H9 (cell line): ENCODE data around the gene LIPC. TPM values are rescaled to one million over a fixed set of nuclear protein-coding genes. Genes with fewer than 3 reads are reported as not detected.

Experiments used
- DNase-seq: peaks from one replicate; pipeline ENCODE4 v3.0.0-alpha.2; 2017
- H2AFZ ChIP-seq: one replicate; pipeline ENCODE4 v1.6.1; 2013; ENCODE audit warnings: mild to moderate bottlenecking, low read length, control low read depth, moderate library complexity
- H2AK5ac ChIP-seq: 2 replicates; pipeline ENCODE4 v1.6.1; 2013; ENCODE audit warnings: low read length, control low read depth, mixed read lengths; ENCODE audit not compliant: insufficient read length
- H2BK120ac ChIP-seq: one replicate; pipeline ENCODE4 v1.6.1; 2013; ENCODE audit warnings: low read depth, mild to moderate bottlenecking, low read length, control low read depth, inconsistent platforms; ENCODE audit not compliant: poor library complexity, severe bottlenecking
- H2BK12ac ChIP-seq: 2 replicates; pipeline ENCODE4 v1.6.1; 2013; ENCODE audit warnings: low read length, control low read depth, mixed read lengths, low read depth; ENCODE audit not compliant: insufficient read length
- H2BK15ac ChIP-seq: 2 replicates; pipeline ENCODE4 v1.6.1; 2013; ENCODE audit warnings: low read depth, low read length, control low read depth
- H2BK20ac ChIP-seq: one replicate; pipeline ENCODE4 v1.6.1; 2013; ENCODE audit warnings: low read depth, mild to moderate bottlenecking, low read length, control low read depth, inconsistent platforms; ENCODE audit not compliant: poor library complexity, severe bottlenecking
- H2BK5ac ChIP-seq: 2 replicates; pipeline ENCODE4 v1.6.1; 2013; ENCODE audit warnings: low read length, control low read depth, mixed read lengths; ENCODE audit not compliant: insufficient read length
- H3K14ac ChIP-seq: 2 replicates; pipeline ENCODE4 v1.6.1; 2013; ENCODE audit warnings: low read length, control low read depth; ENCODE audit not compliant: insufficient read depth
- H3K18ac ChIP-seq: 2 replicates; pipeline ENCODE4 v1.6.1; 2013; ENCODE audit warnings: low read depth, mild to moderate bottlenecking, mixed read lengths, low read length, control low read depth; ENCODE audit not compliant: insufficient read length
- H3K23ac ChIP-seq: 2 replicates; pipeline ENCODE4 v1.6.1; 2013; ENCODE audit warnings: low read length, control low read depth, mixed read lengths, low read depth; ENCODE audit not compliant: insufficient read length
- H3K23me2 ChIP-seq: 2 replicates; pipeline ENCODE4 v1.6.1; 2013; ENCODE audit warnings: low read depth, mild to moderate bottlenecking, mixed read lengths, low read length, control low read depth; ENCODE audit not compliant: insufficient read length, poor library complexity, severe bottlenecking
- H3K27ac ChIP-seq: 2 replicates; pipeline ENCODE4 v1.5.1; 2013; ENCODE audit warnings: low read length, control low read depth, mixed read lengths, low read depth; ENCODE audit not compliant: insufficient read length
- H3K27me3 ChIP-seq: 2 replicates; pipeline ENCODE4 v1.6.1; 2013; ENCODE audit warnings: low read length, control low read depth, inconsistent platforms; ENCODE audit not compliant: insufficient read depth
- H3K4ac ChIP-seq: 2 replicates; pipeline ENCODE4 v1.6.1; 2013; ENCODE audit warnings: low read depth, mild to moderate bottlenecking, control low read depth, inconsistent platforms, low read length, moderate library complexity
- H3K4me1 ChIP-seq: 2 replicates; pipeline ENCODE4 v1.6.1; 2013; ENCODE audit warnings: low read length, control low read depth, inconsistent platforms; ENCODE audit not compliant: insufficient read depth
- H3K4me2 ChIP-seq: 2 replicates; pipeline ENCODE4 v1.6.1; 2013; ENCODE audit warnings: low read length, control low read depth, mixed read lengths; ENCODE audit not compliant: insufficient read length, insufficient read depth
- H3K56ac ChIP-seq: 2 replicates; pipeline ENCODE4 v1.6.1; 2013; ENCODE audit warnings: low read depth, mild to moderate bottlenecking, mixed read lengths, low read length, control low read depth; ENCODE audit not compliant: insufficient read length
- H3K79me1 ChIP-seq: 2 replicates; pipeline ENCODE4 v1.6.1; 2013; ENCODE audit warnings: low read depth, mild to moderate bottlenecking, moderate library complexity, low read length, control low read depth, inconsistent platforms; ENCODE audit not compliant: insufficient read depth, poor library complexity, severe bottlenecking
- H3K79me2 ChIP-seq: 2 replicates; pipeline ENCODE4 v1.6.1; 2013; ENCODE audit warnings: low read length, control low read depth, inconsistent platforms; ENCODE audit not compliant: insufficient read depth
- H3K9ac ChIP-seq: 2 replicates; pipeline ENCODE4 v1.6.1; 2013; ENCODE audit warnings: low read length, control low read depth, mixed read lengths; ENCODE audit not compliant: insufficient read length; ENCODE audit errors: extremely low read depth
- H3K9me3 ChIP-seq: one replicate; pipeline ENCODE4 v1.6.1; 2013; ENCODE audit warnings: low read depth, low read length, inconsistent platforms; ENCODE audit not compliant: control insufficient read depth
- H3T11ph ChIP-seq: one replicate; pipeline ENCODE4 v1.6.1; 2013; ENCODE audit warnings: mild to moderate bottlenecking, low read length, control low read depth, inconsistent platforms
- H4K20me1 ChIP-seq: one replicate; pipeline ENCODE4 v1.6.1; 2013; ENCODE audit not compliant: control insufficient read depth, insufficient read length, insufficient read depth
- H4K5ac ChIP-seq: 2 replicates; pipeline ENCODE4 v1.6.1; 2013; ENCODE audit warnings: low read depth, mild to moderate bottlenecking, mixed read lengths, low read length, control low read depth; ENCODE audit not compliant: insufficient read length
- H4K8ac ChIP-seq: replicated peaks from 2 replicates; pipeline ENCODE4 v1.6.1; 2013; ENCODE audit warnings: low read length, control low read depth, mixed read lengths, low read depth; ENCODE audit not compliant: insufficient read length
- H4K91ac ChIP-seq: 2 replicates; pipeline ENCODE4 v1.6.1; 2013; ENCODE audit warnings: low read depth, mild to moderate bottlenecking, moderate library complexity, mixed read lengths, low read length, control low read depth; ENCODE audit not compliant: insufficient read length
- H3K27ac Mint-ChIP-seq, 3 experiments: 2 replicates in 2 of 3; 3 replicates in 1 of 3; pipeline ENCODE4 v1.8.0; 2020 to 2021; ENCODE audit warnings: mixed read lengths in 3 of 3, mild to moderate bottlenecking in 1 of 3, moderate library complexity in 1 of 3
- H3K27me3 Mint-ChIP-seq: 2 replicates; pipeline ENCODE4 v1.8.0; 2021; ENCODE audit warnings: low read depth, mild to moderate bottlenecking, moderate library complexity, mixed read lengths
- H3K36me3 Mint-ChIP-seq, 3 experiments: 2 replicates in 2 of 3; 3 replicates in 1 of 3; pipeline ENCODE4 v1.8.0; 2020 to 2021; ENCODE audit warnings: low read depth in 3 of 3, mixed read lengths in 3 of 3; ENCODE audit not compliant: insufficient read depth in 1 of 3
- H3K4me1 Mint-ChIP-seq, 2 experiments: 2 replicates each; pipeline ENCODE4 v1.8.0; 2020; ENCODE audit warnings: mixed read lengths in 2 of 2
- H3K4me3 Mint-ChIP-seq, 2 experiments: 2 replicates in 1 of 2; 3 replicates in 1 of 2; pipeline ENCODE4 v1.8.0; 2020 to 2021; ENCODE audit warnings: mild to moderate bottlenecking in 2 of 2, mixed read lengths in 2 of 2, moderate library complexity in 1 of 2
- H3K9me3 Mint-ChIP-seq, 2 experiments: 2 replicates in 1 of 2; 3 replicates in 1 of 2; pipeline ENCODE4 v1.8.0; 2020; ENCODE audit warnings: mild to moderate bottlenecking in 2 of 2, mixed read lengths in 2 of 2, moderate library complexity in 1 of 2
- WGBS: extraction: QIAGEN DNeasy Blood & Tissue Kit; methylation state at CpG from one replicate; pipeline ENCODE4 v1.1.7; 2013; ENCODE audit warnings: missing lambda C conversion rate, low lambda C conversion rate, mixed read lengths; ENCODE audit not compliant: insufficient read length; ENCODE audit errors: extremely low coverage; 5-methylcytosine and 5-hydroxymethylcytosine counted together
- total RNA-seq: library from RNA; stranded (reverse); gene quantifications from 2 replicates; pipeline ENCODE4 v1.2.1, GENCODE V29; 2021
- TF ChIP-seq, protein P1 (sequence below): fragments of 200-600 bp; sonication (generic); conservative IDR thresholded peaks from 3 replicates; pipeline ENCODE4 v1.8.0; 2021; ENCODE audit warnings: antibody characterized with exemption, mild to moderate bottlenecking

LIPC gene
- total RNA-seq, 1 experiment from 2014 or later, result not detected

DNA sequence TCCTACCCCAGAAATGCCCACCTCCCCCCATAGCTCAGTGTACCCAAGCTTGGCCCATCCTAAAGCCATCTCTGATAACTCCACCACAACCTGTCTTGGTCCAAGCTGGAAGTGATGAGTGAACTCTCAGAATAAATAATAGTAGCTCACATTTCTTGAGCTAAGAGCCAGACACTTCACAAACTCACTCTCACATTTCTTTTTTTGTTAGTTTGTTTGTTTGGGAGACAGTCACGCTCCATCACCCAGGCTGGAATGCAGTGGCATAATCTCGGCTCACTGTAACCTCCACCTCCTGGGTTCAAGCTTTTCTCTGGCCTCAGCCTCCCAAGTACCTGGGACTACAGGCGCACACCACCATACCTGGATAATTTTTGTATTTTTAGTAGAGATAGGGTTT is 46.2 kb downstream of the LIPC start:
- H3K9me3 ChIP-seq, result no peaks in the 10 kb centered on the region
- no peak overlapping the region for H3K18ac ChIP-seq
- H2AFZ ChIP-seq, result no peak overlapping the region
- TF ChIP-seq, protein P1, sequence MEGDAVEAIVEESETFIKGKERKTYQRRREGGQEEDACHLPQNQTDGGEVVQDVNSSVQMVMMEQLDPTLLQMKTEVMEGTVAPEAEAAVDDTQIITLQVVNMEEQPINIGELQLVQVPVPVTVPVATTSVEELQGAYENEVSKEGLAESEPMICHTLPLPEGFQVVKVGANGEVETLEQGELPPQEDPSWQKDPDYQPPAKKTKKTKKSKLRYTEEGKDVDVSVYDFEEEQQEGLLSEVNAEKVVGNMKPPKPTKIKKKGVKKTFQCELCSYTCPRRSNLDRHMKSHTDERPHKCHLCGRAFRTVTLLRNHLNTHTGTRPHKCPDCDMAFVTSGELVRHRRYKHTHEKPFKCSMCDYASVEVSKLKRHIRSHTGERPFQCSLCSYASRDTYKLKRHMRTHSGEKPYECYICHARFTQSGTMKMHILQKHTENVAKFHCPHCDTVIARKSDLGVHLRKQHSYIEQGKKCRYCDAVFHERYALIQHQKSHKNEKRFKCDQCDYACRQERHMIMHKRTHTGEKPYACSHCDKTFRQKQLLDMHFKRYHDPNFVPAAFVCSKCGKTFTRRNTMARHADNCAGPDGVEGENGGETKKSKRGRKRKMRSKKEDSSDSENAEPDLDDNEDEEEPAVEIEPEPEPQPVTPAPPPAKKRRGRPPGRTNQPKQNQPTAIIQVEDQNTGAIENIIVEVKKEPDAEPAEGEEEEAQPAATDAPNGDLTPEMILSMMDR, result no peak
- Mint-ChIP-seq H3K36me3 (no peaks in the 10 kb centered on the region), H3K4me1 (peaks cover 4 to 8% of the 10 kb centered on the region in 2 experiments), H3K27me3 (no peaks in the 10 kb centered on the region; the same call in 1 of the 2 replicates), H3K9me3 (no peaks in the 10 kb centered on the region; a peak in 1 of 5 replicates), H3K4me3 (no peak overlapping the region), H3K27ac (peak overlapping the region in 1 of 3 experiments; percentile 80; a peak in 1 of 7 replicates)
- H4K8ac ChIP-seq, result no peak overlapping the region
- H2BK20ac ChIP-seq, result no peak overlapping the region
- H3K27ac ChIP-seq, result no peak overlapping the region
- no peak overlapping the region for H3K9ac ChIP-seq
- H3K23me2 ChIP-seq, result no peaks in the 10 kb centered on the region
- H3K56ac ChIP-seq, result no peak overlapping the region
- no CpG with 5 or more reads among the region's 3 CpGs for WGBS
- no peak overlapping the region for H3K14ac ChIP-seq
- no peak overlapping the region for H2BK120ac ChIP-seq
- H3K79me1 ChIP-seq, result no peaks in the 10 kb centered on the region
- H2AK5ac ChIP-seq, result no peak overlapping the region
- no peak overlapping the region for H3K23ac ChIP-seq
- H3K4me2 ChIP-seq, result no peak overlapping the region
- H2BK15ac ChIP-seq, result no peak overlapping the region
- H4K91ac ChIP-seq, result no peak overlapping the region
- H3K27me3 ChIP-seq, result no peaks in the 10 kb centered on the region
- no peak overlapping the region for H2BK5ac ChIP-seq
- no peak for DNase-seq
- H4K5ac ChIP-seq, result no peak overlapping the region
- no peak overlapping the region for H3K4ac ChIP-seq
- H4K20me1 ChIP-seq, result no peaks in the 10 kb centered on the region
- H2BK12ac ChIP-seq, result no peak overlapping the region
- H3K4me1 ChIP-seq, result no peaks in the 10 kb centered on the region; the same call in 1 of the 2 replicates
- H3K79me2 ChIP-seq, result no peaks in the 10 kb centered on the region
- H3T11ph ChIP-seq, result no peak overlapping the region
